Effector CD8-positive, alpha-beta T cell (primary cell): ENCODE results near the gene ASPSCR1.

ENCODE experiments used
- DNase-seq: peaks from one replicate; lab custom pipeline; 2025; lab: John Stamatoyannopoulos, UW

Gene ASPSCR1

DNA sequence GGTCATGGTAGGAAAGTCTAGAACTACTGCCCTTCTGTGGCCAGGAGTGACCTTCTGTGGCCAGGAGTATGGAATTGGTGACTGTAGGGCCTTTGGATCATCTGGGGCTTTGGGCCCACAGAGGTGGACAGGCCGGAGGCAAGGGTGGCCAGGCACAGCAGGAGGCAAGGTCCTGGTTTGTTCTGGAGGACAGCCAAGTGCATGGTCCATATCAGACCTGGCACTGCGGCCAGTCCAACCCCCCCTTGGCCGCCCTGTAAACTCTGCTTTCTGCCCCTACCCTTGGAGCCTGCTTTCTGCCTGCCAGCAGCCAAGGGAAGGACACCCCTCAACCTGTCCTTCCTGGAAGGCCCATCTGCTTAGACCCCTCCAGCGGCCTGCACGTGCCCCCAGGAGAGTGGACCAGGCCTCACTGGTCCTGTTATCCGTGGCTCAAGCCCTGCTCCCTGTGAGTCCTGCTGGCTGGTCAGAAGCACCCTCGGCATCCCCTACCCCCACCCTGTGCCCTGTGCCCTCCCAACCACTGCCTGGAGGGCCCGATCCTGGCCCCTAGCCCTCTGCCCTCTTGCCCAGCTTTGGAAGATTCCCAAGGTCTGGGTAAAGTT lies 62.4 kb downstream of the ASPSCR1 start:
- DNase-seq = no peak

GRCh38 chr17:82041144-82041814 lies 63.9 kb downstream of the ASPSCR1 start:
- DNase-seq = no peak

DNA sequence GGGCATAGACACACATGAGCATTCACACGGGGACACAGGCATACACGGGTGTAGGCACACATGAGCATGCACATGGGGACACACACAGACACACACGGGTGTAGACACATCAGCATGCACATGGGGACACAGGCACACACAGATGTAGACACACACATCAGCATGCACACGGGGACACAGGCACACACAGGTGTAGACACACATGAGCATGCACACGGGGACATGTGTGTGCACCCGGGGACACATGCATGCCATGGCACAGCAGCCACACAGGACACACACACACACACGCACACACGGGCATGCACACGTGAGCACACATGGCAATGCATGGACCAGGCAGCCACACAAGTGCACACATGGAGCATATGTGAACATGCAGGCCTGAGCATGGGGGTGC lies 65.2 kb downstream of the ASPSCR1 start:
- DNase-seq = no peak

GRCh38 chr17:82043507-82043906 lies 66.1 kb downstream of the ASPSCR1 start:
- DNase-seq = no peak

DNA sequence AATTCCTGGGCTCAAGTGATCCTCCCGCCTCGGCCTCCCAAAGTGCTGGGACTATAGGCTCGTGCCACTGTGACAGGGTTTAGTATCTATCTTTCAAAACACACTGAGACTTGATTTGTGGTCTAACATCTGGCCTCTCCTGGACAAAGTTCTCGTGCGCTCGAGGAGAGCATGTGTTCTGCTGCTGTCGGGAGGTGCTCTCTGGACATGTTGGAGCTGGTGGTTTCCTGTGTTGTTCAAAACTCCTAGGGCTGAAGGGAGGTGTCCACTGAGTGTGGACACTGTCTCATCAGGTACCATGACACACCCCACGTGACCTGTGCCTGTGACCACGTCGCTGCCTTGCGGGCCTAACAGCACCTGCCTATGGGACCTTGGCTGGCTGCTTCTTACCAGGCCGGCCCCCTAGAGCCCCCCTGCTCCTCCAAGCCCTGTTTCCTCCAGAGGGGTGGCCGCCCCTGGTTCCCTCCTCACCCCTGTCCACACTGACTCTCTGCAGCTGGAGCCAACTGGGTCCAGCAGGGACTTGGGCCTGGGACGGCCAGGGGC lies 68.6 kb downstream of the ASPSCR1 start:
- no peak for DNase-seq

GRCh38 chr17:82046903-82047302 lies 69.5 kb downstream of the ASPSCR1 start:
- DNase-seq = no peak

- no peak for DNase-seq
Observed at GRCh38 chr17:82047379-82047778, 70.0 kb downstream of the ASPSCR1 start.

GRCh38 chr17:82047914-82048570 lies 70.6 kb downstream of the ASPSCR1 start:
- no peak for DNase-seq

DNA sequence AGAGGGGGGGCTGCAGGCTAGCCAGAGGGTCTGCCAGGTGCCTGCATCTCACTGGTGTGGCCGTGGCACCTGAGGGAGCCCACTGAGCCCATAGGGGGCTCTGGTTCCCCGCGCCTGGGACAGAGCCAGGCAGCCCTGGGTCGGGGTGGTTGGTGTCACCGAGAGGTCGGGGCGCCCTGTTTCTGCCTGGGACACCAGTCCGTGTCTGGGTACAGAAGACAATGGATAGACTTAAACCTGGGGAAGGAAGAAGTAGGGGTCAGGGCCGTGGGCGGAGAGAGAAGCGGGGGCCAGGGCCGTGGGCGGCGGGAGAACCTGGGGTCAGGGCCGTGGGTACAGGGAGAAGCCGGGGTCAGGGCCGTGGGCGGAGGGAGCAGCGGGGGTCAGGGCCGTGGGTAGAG lies 71.1 kb downstream of the ASPSCR1 start:
- no peak for DNase-seq

DNA sequence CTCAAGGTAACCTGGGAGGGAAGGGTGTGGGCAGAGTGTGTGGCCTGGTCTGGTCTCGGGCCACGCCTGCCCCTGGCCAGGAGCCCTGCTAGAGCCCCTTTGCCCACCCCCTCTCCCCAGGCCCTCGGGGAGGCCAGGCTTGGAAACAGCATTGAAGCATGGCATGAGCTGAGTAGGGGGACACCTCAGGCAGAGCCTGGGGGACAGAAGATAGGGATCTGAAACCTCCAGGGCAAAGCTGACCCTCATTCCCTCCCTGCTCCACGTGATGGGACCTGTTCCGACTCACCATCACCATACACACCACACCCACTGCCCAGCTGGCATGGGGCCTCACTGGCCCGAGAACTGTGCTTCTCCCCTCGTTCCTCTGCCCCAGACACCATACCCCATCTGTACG lies 71.7 kb downstream of the ASPSCR1 start:
- no peak for DNase-seq

DNA sequence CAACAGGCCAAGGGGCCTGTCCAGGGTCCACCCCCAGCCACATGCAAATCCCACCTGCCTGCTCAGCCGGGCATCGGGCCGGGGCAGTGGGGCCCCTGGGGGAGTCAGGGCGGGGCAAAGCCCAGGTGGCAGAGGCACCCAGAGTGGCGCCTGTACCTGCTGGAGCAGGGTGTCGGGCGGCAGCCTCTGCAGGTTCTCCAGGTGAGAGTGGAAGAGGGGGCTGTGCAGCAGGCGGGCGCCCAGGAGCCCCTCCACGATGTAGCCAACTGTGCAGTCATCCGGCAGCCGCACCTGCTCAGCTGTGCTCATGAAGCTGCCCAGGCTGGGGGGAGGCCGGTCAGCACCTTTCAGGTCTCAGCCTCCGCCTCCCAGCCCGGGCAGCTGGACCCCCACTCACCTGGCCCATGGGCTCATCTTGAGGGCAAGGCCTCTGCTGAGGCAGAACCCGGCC lies 72.1 kb downstream of the ASPSCR1 start:
- no peak for DNase-seq

- DNase-seq = no peak
Observed at GRCh38 chr17:82050152-82050760, 72.8 kb downstream of the ASPSCR1 start.

- DNase-seq = no peak
Observed at GRCh38 chr17:82050761-82051641, 73.6 kb downstream of the ASPSCR1 start.

DNA sequence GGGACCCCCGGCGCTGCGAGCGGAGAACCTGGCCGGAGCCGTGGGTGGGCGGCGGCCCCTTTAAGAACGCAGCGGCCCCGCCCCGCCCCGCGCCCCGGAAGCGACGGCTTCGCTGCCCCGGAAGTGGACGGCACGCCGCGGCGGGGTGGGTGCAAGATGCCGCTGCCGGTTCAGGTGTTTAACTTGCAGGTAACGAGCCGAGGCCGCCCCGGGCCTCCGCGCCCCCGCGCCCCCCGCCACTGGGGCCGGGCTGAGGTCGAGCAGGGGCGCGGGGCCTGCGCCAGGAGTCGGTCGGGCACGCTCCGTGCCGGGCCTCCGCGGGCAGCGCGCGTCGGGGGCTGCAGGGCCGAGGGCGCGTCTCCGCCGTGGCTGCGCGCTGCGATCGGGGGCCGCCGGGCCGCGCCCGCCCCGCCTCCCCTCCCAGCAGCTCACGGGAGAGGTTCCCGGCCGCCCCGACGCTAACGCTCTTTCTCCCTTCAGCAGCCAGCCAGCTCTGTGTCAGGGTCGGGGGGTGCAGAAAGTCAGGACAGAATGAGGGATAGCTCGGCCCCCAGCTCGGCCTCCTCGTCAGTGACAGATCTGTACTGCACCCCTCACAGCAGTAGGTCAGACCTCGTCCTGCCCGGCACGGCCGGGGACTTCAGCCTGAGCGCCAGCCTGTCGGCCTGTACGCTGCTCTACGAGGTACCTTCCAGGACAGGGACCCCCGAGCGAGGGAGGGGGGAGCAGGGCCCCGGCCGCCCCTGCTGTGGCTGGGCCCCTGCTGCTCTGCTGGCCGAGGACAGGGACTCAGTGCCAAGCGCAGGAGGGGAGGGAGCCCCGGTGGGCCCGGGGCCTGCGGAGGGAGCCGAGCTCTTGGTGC lies 74.6 kb downstream of the ASPSCR1 start, which contains the start of the genes GPS1 and RFNG:
Gene GPS1, plus strand, starts transcription at position 123 of the 862 bp plus-strand sequence. Its CDS starts 34 bp downstream, at position 157.
Gene RFNG, minus strand, starts transcription at position 36 of the 862 bp plus-strand sequence. CDS start 45 bp downstream, outside the sequence.
- peak; percentile 63 for DNase-seq

- DNase-seq = no peak
Observed at GRCh38 chr17:82052638-82053059, 75.2 kb downstream of the ASPSCR1 start.

DNA sequence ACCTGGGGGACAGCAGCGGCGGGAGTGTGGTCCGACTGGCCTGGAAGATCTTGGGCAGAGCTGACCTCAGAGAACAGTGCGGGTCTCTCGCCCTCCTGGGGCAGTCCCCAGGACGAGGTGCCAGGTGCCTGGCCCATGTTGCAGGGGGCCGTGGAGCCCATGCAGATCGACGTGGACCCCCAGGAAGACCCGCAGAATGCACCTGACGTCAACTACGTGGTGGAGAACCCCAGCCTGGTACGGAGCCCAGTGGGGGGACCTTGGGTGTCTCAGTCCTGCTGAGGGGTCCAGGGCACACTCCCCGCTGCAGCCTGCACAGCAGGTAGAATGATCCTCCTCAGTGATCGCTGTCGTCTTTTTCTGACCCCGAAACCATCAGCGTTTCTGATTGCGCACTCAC lies 75.7 kb downstream of the ASPSCR1 start:
- DNase-seq = no peak

DNA sequence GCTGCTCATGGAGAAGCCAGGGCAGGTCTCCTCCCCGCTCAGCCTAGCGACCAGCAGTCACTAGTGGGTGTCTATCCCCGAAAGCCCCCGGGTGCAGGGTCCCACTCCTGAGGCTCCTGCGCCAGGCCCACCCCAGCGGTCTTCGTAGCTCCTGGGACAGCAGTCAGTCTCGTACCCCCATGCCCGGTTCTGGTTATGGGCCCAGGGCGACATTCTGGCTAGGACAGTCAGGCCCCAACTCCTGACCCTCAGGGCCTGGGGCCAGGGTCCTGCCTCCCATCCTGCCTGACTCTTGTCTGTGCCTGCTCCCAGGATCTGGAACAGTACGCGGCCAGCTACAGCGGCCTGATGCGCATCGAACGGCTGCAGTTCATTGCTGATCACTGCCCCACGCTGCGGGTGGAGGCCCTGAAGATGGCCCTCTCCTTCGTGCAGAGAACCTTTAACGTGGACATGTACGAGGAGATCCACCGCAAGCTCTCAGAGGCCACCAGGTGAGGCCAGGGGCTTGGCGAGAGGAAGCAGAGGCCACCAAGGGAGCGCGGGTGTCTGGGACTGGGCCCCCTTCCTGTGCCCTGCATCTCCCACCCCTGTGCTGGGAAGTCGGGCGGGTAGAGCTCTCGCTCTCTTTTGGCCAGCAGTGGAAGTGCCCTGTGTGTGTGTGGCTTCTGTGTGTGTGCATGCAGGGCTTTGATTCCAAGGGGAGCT lies 76.3 kb downstream of the ASPSCR1 start:
- no peak for DNase-seq

- no peak for DNase-seq
Observed at GRCh38 chr17:82054351-82055022, 77.1 kb downstream of the ASPSCR1 start.
